ENCODE data around the gene ZNF454.

ZNF454 gene

GRCh38 chr5:178988436-178989220 lies 47.6 kb downstream of the ZNF454 start:
- CTCF ChIA-PET, result no interaction called here
- H3K27me3 Mint-ChIP-seq, result peaks cover 20% of the 10 kb centered on the region
- DNase-seq, result no peak
- H3K27ac Mint-ChIP-seq, result no peak overlapping the region
- H3K4me3 Mint-ChIP-seq, result no peak overlapping the region
- no peaks in the 10 kb centered on the region for H3K4me1 Mint-ChIP-seq
- H3K9me3 Mint-ChIP-seq, result peaks cover 49% of the 10 kb centered on the region
- peaks cover 2% of the 10 kb centered on the region for H3K36me3 Mint-ChIP-seq

- no peak for DNase-seq
- Mint-ChIP-seq H3K4me1 (no peaks in the 10 kb centered on the region), H3K9me3 (peaks cover 49% of the 10 kb centered on the region), H3K4me3 (no peak overlapping the region), H3K27ac (no peak overlapping the region), H3K27me3 (peaks cover 27% of the 10 kb centered on the region), H3K36me3 (peaks cover 2% of the 10 kb centered on the region)
- CTCF ChIA-PET, result no interaction called here
Measured at GRCh38 chr5:178989311-178989710, 48.3 kb downstream of the ZNF454 start.

GRCh38 chr5:178990491-178990890 lies 49.5 kb downstream of the ZNF454 start:
- H3K4me3 Mint-ChIP-seq, result no peak overlapping the region
- H3K27ac Mint-ChIP-seq, result no peak overlapping the region
- no peaks in the 10 kb centered on the region for H3K4me1 Mint-ChIP-seq
- CTCF ChIA-PET, result no interaction called here
- H3K9me3 Mint-ChIP-seq, result peaks cover 46% of the 10 kb centered on the region
- H3K27me3 Mint-ChIP-seq, result peaks cover 37% of the 10 kb centered on the region
- H3K36me3 Mint-ChIP-seq, result peaks cover 2% of the 10 kb centered on the region
- no peak for DNase-seq

- Mint-ChIP-seq H3K4me1 (no peaks in the 10 kb centered on the region), H3K27ac (no peak overlapping the region), H3K27me3 (peaks cover 46% of the 10 kb centered on the region), H3K36me3 (peaks cover 2% of the 10 kb centered on the region), H3K4me3 (no peak overlapping the region), H3K9me3 (peaks cover 42% of the 10 kb centered on the region)
- CTCF ChIA-PET, result no interaction called here
- no peak for DNase-seq
Measured at GRCh38 chr5:178991190-178992145, 50.5 kb downstream of the ZNF454 start.

GRCh38 chr5:178992291-178992895 lies 51.4 kb downstream of the ZNF454 start:
- H3K36me3 Mint-ChIP-seq, result peaks cover 2% of the 10 kb centered on the region
- H3K4me3 Mint-ChIP-seq, result no peak overlapping the region
- H3K9me3 Mint-ChIP-seq, result peaks cover 35% of the 10 kb centered on the region
- DNase-seq, result no peak
- H3K27me3 Mint-ChIP-seq, result peaks cover 53% of the 10 kb centered on the region
- H3K27ac Mint-ChIP-seq, result no peak overlapping the region
- CTCF ChIA-PET, result no interaction called here
- H3K4me1 Mint-ChIP-seq, result no peaks in the 10 kb centered on the region

- CTCF ChIA-PET, result no interaction called here
- H3K36me3 Mint-ChIP-seq, result peaks cover 2% of the 10 kb centered on the region
- H3K27me3 Mint-ChIP-seq, result peaks cover 53% of the 10 kb centered on the region
- H3K4me1 Mint-ChIP-seq, result no peaks in the 10 kb centered on the region
- DNase-seq, result no peak
- no peak overlapping the region for H3K4me3 Mint-ChIP-seq
- no peak overlapping the region for H3K27ac Mint-ChIP-seq
- H3K9me3 Mint-ChIP-seq, result peaks cover 29% of the 10 kb centered on the region
Measured at GRCh38 chr5:178993236-178993765, 52.3 kb downstream of the ZNF454 start.

GRCh38 chr5:178993955-178994579 lies 53.1 kb downstream of the ZNF454 start:
- Mint-ChIP-seq H3K4me3 (no peak overlapping the region), H3K4me1 (no peaks in the 10 kb centered on the region), H3K27me3 (peaks cover 53% of the 10 kb centered on the region), H3K36me3 (peaks cover 2% of the 10 kb centered on the region), H3K27ac (no peak overlapping the region), H3K9me3 (peaks cover 31% of the 10 kb centered on the region)
- CTCF ChIA-PET, result no interaction called here
- no peak for DNase-seq

GRCh38 chr5:178994580-178995340 lies 53.8 kb downstream of the ZNF454 start, which contains the start of gene GRM6:
Gene GRM6, minus strand, starts transcription at chr5:178995320. Its CDS starts 376 bp downstream, at chr5:178994944.
- Mint-ChIP-seq H3K9me3 (peaks cover 25% of the 10 kb centered on the region), H3K27ac (no peak within 1 kb of the TSS), H3K4me3 (no peak within 1 kb of the TSS), H3K36me3 (peaks cover 2% of the 10 kb centered on the region), H3K27me3 (peaks cover 53% of the 10 kb centered on the region), H3K4me1 (no peaks in the 10 kb centered on the region)
- DNase-seq, result no peak
- CTCF ChIA-PET, result no interaction called here

GRCh38 chr5:178995341-178995690 lies 54.3 kb downstream of the ZNF454 start:
- no peaks in the 10 kb centered on the region for H3K4me1 Mint-ChIP-seq
- H3K36me3 Mint-ChIP-seq, result no peaks in the 10 kb centered on the region
- CTCF ChIA-PET, result no interaction called here
- H3K4me3 Mint-ChIP-seq, result no peak overlapping the region
- DNase-seq, result no peak
- peaks cover 21% of the 10 kb centered on the region for H3K9me3 Mint-ChIP-seq
- peaks cover 53% of the 10 kb centered on the region for H3K27me3 Mint-ChIP-seq
- H3K27ac Mint-ChIP-seq, result no peak overlapping the region

- Mint-ChIP-seq H3K9me3 (peaks cover 20% of the 10 kb centered on the region), H3K4me1 (no peaks in the 10 kb centered on the region), H3K27ac (no peak overlapping the region), H3K4me3 (no peak overlapping the region), H3K36me3 (no peaks in the 10 kb centered on the region), H3K27me3 (peaks cover 53% of the 10 kb centered on the region)
- CTCF ChIA-PET, result no interaction called here
- no peak for DNase-seq
Measured at GRCh38 chr5:178996156-178996555, 55.2 kb downstream of the ZNF454 start.

- CTCF ChIA-PET, result no interaction called here
- DNase-seq, result no peak
- peaks cover 19% of the 10 kb centered on the region for H3K9me3 Mint-ChIP-seq
- no peaks in the 10 kb centered on the region for H3K36me3 Mint-ChIP-seq
- no peak overlapping the region for H3K27ac Mint-ChIP-seq
- H3K4me3 Mint-ChIP-seq, result no peak overlapping the region
- H3K27me3 Mint-ChIP-seq, result peaks cover 48% of the 10 kb centered on the region
- H3K4me1 Mint-ChIP-seq, result no peaks in the 10 kb centered on the region
Measured at GRCh38 chr5:178997191-178997590, 56.2 kb downstream of the ZNF454 start.

GRCh38 chr5:178998441-178998840 lies 57.4 kb downstream of the ZNF454 start:
- Mint-ChIP-seq H3K4me1 (no peaks in the 10 kb centered on the region), H3K36me3 (no peaks in the 10 kb centered on the region), H3K4me3 (no peak overlapping the region), H3K27me3 (peaks cover 35% of the 10 kb centered on the region), H3K9me3 (peaks cover 18% of the 10 kb centered on the region), H3K27ac (no peak overlapping the region)
- DNase-seq, result no peak
- CTCF ChIA-PET, result no interaction called here

- Mint-ChIP-seq H3K27ac (no peak overlapping the region), H3K9me3 (peaks cover 17% of the 10 kb centered on the region)
- CTCF ChIA-PET, result no interaction called here
Measured at GRCh38 chr5:179006564-179006963, 65.6 kb downstream of the ZNF454 start.

More at GRCh38 chr5:179006564-179006963, 65.6 kb downstream of the ZNF454 start:
- DNase-seq, result no peak
- Mint-ChIP-seq H3K36me3 (no peaks in the 10 kb centered on the region), H3K4me1 (no peaks in the 10 kb centered on the region), H3K27me3 (no peaks in the 10 kb centered on the region), H3K4me3 (no peak overlapping the region)
